Endothelial cell of umbilical vein (primary cell): ENCODE measurements around the gene FAM3D. TPM values are rescaled to one million over a fixed set of nuclear protein-coding genes. Genes with fewer than 3 reads are reported as not detected.

ENCODE experiments used
- BruUV-seq: library from RNA; stranded (reverse); fragments of 400-500 nt; replicated peaks from 2 replicates; lab custom pipeline; 2021; lab: Mats Ljungman, UMichigan
- CTCF ChIA-PET: fragments of 300-600, 350-600 bp; sonication (Branson Sonifier 250); formaldehyde crosslinking; loops from one replicate; lab custom pipeline; 2021; ENCODE audit warnings: antibody characterized with exemption, inconsistent platforms; lab: Charles Lee
- POLR2A ChIA-PET: fragments of 300-600, 350-600 bp; sonication (Branson Sonifier 250); formaldehyde crosslinking; loops from one replicate; lab custom pipeline; 2021; ENCODE audit warnings: antibody characterized with exemption, inconsistent platforms; lab: Charles Lee
- DNase-seq: peaks from one replicate; pipeline ENCODE4 v3.0.0-alpha.2; 2011; ENCODE audit warnings: low read depth, low spot score
- FAIRE-seq: peaks from 2 replicates; lab custom pipeline; 2011; peaks lifted over from hg19 to GRCh38; lab: Jason Lieb, UNC
- H2AFZ ChIP-seq: 2 replicates; pipeline ENCODE4 v1.6.0; 2012; ENCODE audit warnings: low read depth, low read length, control low read depth, inconsistent platforms
- H3K27ac ChIP-seq: 2 replicates; pipeline ENCODE4 v1.5.1; 2011; ENCODE audit warnings: low read depth, mild to moderate bottlenecking, control low read depth, low read length, moderate library complexity; ENCODE audit not compliant: insufficient read depth
- H3K27me3 ChIP-seq, 2 experiments: 2 replicates each; pipeline versions ENCODE4 v1.6.0 to v1.6.1; 2011; ENCODE audit warnings: low read length in 2 of 2, mixed read lengths in 1 of 2; ENCODE audit not compliant: control insufficient read depth in 2 of 2, insufficient read depth in 2 of 2
- H3K36me3 ChIP-seq, 2 experiments: 2 replicates in 1 of 2; 3 replicates in 1 of 2; pipeline ENCODE4 v1.5.1; 2011; ENCODE audit warnings: low read length in 2 of 2, mild to moderate bottlenecking in 1 of 2, moderate library complexity in 1 of 2; ENCODE audit not compliant: control insufficient read depth in 2 of 2, insufficient read depth in 2 of 2; ENCODE audit errors: extremely low read depth in 1 of 2
- H3K4me1 ChIP-seq: 3 replicates; pipeline ENCODE4 v1.5.1; 2011; ENCODE audit warnings: mild to moderate bottlenecking, low read length; ENCODE audit not compliant: control insufficient read depth, insufficient read depth; ENCODE audit errors: extremely low read depth
- H3K4me2 ChIP-seq: 2 replicates; pipeline ENCODE4 v1.6.1; 2011; ENCODE audit warnings: low read length, control low read depth, mixed read lengths; ENCODE audit not compliant: insufficient read depth
- H3K4me3 ChIP-seq, 3 experiments: fragments of 200-600 bp in 1 of 3; sonication (generic), shearing (Covaris generic) in 1 of 3; replicated peaks in 1 of 3; 2 replicates each; pipeline ENCODE4 v1.5.1; 2011 to 2016; ENCODE audit warnings: control low read depth in 3 of 3, low read length in 3 of 3, mild to moderate bottlenecking in 2 of 3, inconsistent platforms in 1 of 3, low read depth in 1 of 3, moderate library complexity in 1 of 3; ENCODE audit not compliant: insufficient read depth in 1 of 3
- H3K79me2 ChIP-seq: 2 replicates; pipeline ENCODE4 v1.6.0; 2012; ENCODE audit warnings: low read length, inconsistent platforms; ENCODE audit not compliant: control insufficient read depth, insufficient read depth
- H3K9ac ChIP-seq: replicated peaks from 2 replicates; pipeline ENCODE3; 2011; ENCODE audit warnings: low read length, control low read depth; ENCODE audit not compliant: insufficient read depth; ENCODE audit errors: extremely low read depth
- H3K9me1 ChIP-seq: replicated peaks from 3 replicates; pipeline ENCODE4 v1.6.0; 2011; ENCODE audit warnings: mild to moderate bottlenecking, low read length; ENCODE audit not compliant: control insufficient read depth, insufficient read depth; ENCODE audit errors: extremely low read depth
- H3K9me3 ChIP-seq: replicated peaks from 2 replicates; pipeline ENCODE4 v1.5.1; 2012; ENCODE audit warnings: low read length, inconsistent platforms; ENCODE audit not compliant: control insufficient read depth, insufficient read depth
- H4K20me1 ChIP-seq: replicated peaks from 2 replicates; pipeline ENCODE3; 2011; ENCODE audit warnings: mild to moderate bottlenecking, low read length; ENCODE audit not compliant: control insufficient read depth, insufficient read depth; ENCODE audit errors: extremely low read depth
- CTCF ChIP-seq, 2 donors: IDR thresholded peaks; 1 replicate in 1 of 2; 2 replicates in 1 of 2; pipeline ENCODE4 v1.5.1; 2011; ENCODE audit warnings: low read length in 2 of 2, mild to moderate bottlenecking in 2 of 2, moderate library complexity in 2 of 2, control low read depth in 1 of 2, inconsistent platforms in 1 of 2, low read depth in 1 of 2; ENCODE audit not compliant: insufficient read depth in 1 of 2; ENCODE audit errors: extremely low read depth in 1 of 2
- EZH2 ChIP-seq: IDR thresholded peaks from 2 replicates; pipeline ENCODE4 v1.6.1; 2012; ENCODE audit warnings: borderline replicate concordance, low read depth, mild to moderate bottlenecking, moderate library complexity, low read length, inconsistent platforms; ENCODE audit not compliant: severe bottlenecking
- FOS ChIP-seq: IDR thresholded peaks from 2 replicates; pipeline ENCODE4 v1.6.1; 2011; ENCODE audit warnings: mild to moderate bottlenecking, low read length, moderate library complexity, borderline replicate concordance; ENCODE audit not compliant: insufficient read depth
- GATA2 ChIP-seq: IDR thresholded peaks from 2 replicates; pipeline ENCODE4 v1.7.0; 2011; ENCODE audit warnings: low read depth, mild to moderate bottlenecking, moderate library complexity, mixed read lengths, low read length; ENCODE audit not compliant: insufficient read length, insufficient read depth
- JUN ChIP-seq: IDR thresholded peaks from 2 replicates; pipeline ENCODE4 v1.6.1; 2011; ENCODE audit warnings: borderline replicate concordance, low read depth; ENCODE audit not compliant: insufficient read length, insufficient read depth
- MAX ChIP-seq: IDR thresholded peaks from 2 replicates; pipeline ENCODE4 v1.6.1; 2011; ENCODE audit not compliant: insufficient read depth, insufficient read length
- MYC ChIP-seq: IDR thresholded peaks from one replicate; pipeline ENCODE4 v1.6.1; 2011; ENCODE audit warnings: mild to moderate bottlenecking, low read depth, low read length
- POLR2A ChIP-seq: IDR thresholded peaks from 2 replicates; pipeline ENCODE4 v1.6.1; 2012; ENCODE audit warnings: low read depth, mild to moderate bottlenecking, control low read depth, low read length
- POLR2AphosphoS5 ChIP-seq: IDR thresholded peaks from 2 replicates; pipeline ENCODE4 v1.6.1; 2012; ENCODE audit warnings: low read depth, mild to moderate bottlenecking, control low read depth, low read length, moderate library complexity; ENCODE audit not compliant: insufficient read depth
- dilution Hi-C: fragments of 300-500 bp; cut with MboI; formaldehyde crosslinking; loops from one replicate; pipeline ENCODE4 v1.15.0; 2019; ENCODE audit warnings: low sequenced_read_pairs; ENCODE audit not compliant: extremely low pct_ligation_motif_present
- intact Hi-C: fragments of 100-400 bp; cut with micrococcal nuclease; formaldehyde crosslinking; loops from one replicate; pipeline ENCODE4 v1.10.0; 2022
- polyA plus RNA-seq, 4 experiments: library from polyadenylated mRNA; depleted of rRNA in 3 of 4; stranded (reverse) in 3 of 4; unstranded in 1 of 4; fragments of >200 nt; gene quantifications; 2 replicates each; pipeline versions ENCODE4 v1.2.1 to v1.2.3, GENCODE V29; 2011 to 2012; ENCODE audit warnings: missing spikeins in 1 of 4
- total RNA-seq: library from RNA; stranded (reverse); gene quantifications from 2 replicates; pipeline ENCODE4 v1.2.3, GENCODE V29; 2021

Gene FAM3D
- total and polyA plus RNA-seq, 2 donors (not counting 3 experiments of a cell fraction or from before 2014, with no cell fraction given): 0.12 TPM; not detected in 1

- no TSS peak for BruUV-seq
- intact Hi-C loops: no loop called here
Measured at GRCh38 chr3:58670506-58671135, 4.0 kb upstream of the FAM3D start.

More at GRCh38 chr3:58670506-58671135, 4.0 kb upstream of the FAM3D start:
- H2AFZ ChIP-seq: no peak overlapping the region
- no peaks in the 10 kb centered on the region for H3K9me3 ChIP-seq
- DNase-seq: no peak
- no peaks in the 10 kb centered on the region for H4K20me1 ChIP-seq
- no peak overlapping the region for H3K4me3 ChIP-seq
- H3K27ac ChIP-seq: no peak overlapping the region
- FAIRE-seq: no peak
- H3K27me3 ChIP-seq: peaks cover 2 to 6% of the 10 kb centered on the region in 2 experiments
- POLR2A ChIA-PET: no interaction called here
- no peaks in the 10 kb centered on the region for H3K79me2 ChIP-seq
- dilution Hi-C loops: no loop called here
- peaks cover 8% of the 10 kb centered on the region for H3K4me1 ChIP-seq
- no peaks in the 10 kb centered on the region for H3K36me3 ChIP-seq
- CTCF ChIA-PET: no interaction called here
- H3K9ac ChIP-seq: no peak overlapping the region
- TF ChIP-seq POLR2A (no peak), GATA2 (no peak), CTCF (IDR thresholded peaks at IDR 0.05; ENCODE audit: extremely low read depth in 1 of 2, insufficient read depth in 1 of 2, low read depth in 1 of 2, low read length in 2 of 2) (no peak), EZH2 (no peak), MAX (no peak), FOS (no peak), JUN (no peak), POLR2AphosphoS5 (no peak), MYC (no peak)
- no peak overlapping the region for H3K4me2 ChIP-seq
- H3K9me1 ChIP-seq: no peaks in the 10 kb centered on the region
